Measurements from ENCODE around the gene ACSM3.

GRCh38 chr16:20782470-20782869, 18.7 kb downstream of the ACSM3 start:
- TF ChIP-seq TAF1 (IDR thresholded peaks at IDR 0.05; ENCODE audit: borderline replicate concordance, low read depth, low read length): no peak
- TF ChIP-seq CTCF (IDR thresholded peaks at IDR 0.05 in 2 of 3, conservative IDR thresholded peaks at IDR 0.05 in 1 of 3; ENCODE audit: control insufficient read depth in 2 of 3, extremely low read depth in 1 of 3, insufficient read depth in 1 of 3, low read depth in 3 of 3, low read length in 3 of 3): no peak
- no peak for TF ChIP-seq CREB1 (IDR thresholded peaks at IDR 0.05; ENCODE audit: low read depth)
- TF ChIP-seq, protein P1, sequence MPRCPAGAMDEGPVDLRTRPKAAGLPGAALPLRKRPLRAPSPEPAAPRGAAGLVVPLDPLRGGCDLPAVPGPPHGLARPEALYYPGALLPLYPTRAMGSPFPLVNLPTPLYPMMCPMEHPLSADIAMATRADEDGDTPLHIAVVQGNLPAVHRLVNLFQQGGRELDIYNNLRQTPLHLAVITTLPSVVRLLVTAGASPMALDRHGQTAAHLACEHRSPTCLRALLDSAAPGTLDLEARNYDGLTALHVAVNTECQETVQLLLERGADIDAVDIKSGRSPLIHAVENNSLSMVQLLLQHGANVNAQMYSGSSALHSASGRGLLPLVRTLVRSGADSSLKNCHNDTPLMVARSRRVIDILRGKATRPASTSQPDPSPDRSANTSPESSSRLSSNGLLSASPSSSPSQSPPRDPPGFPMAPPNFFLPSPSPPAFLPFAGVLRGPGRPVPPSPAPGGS (IDR thresholded peaks at IDR 0.05; ENCODE audit: borderline replicate concordance, insufficient read depth, low read depth, low read length, poor library complexity, severe bottlenecking): no peak
- TF ChIP-seq YY1 (IDR thresholded peaks at IDR 0.05; ENCODE audit: low read depth, low read length): no peak
- TF ChIP-seq ZNF622 (IDR thresholded peaks at IDR 0.05): no peak
- TF ChIP-seq EZH2 (IDR thresholded peaks at IDR 0.05; ENCODE audit: borderline replicate concordance, control insufficient read depth, low read depth, low read length): no peak
- TF ChIP-seq ZNF24 (IDR thresholded peaks at IDR 0.05): no peak
- TF ChIP-seq JUND (IDR thresholded peaks at IDR 0.05; ENCODE audit: low read depth, low read length): no peak
